AG09319 (cell line): ENCODE results near the gene ADAMTSL3.

Experiments
- DNase-seq: peaks from one replicate; pipeline ENCODE4 v3.0.0-alpha.2; 2010; ENCODE audit warnings: low read depth; ENCODE audit errors: extremely low read depth
- CTCF ChIP-seq: IDR thresholded peaks from 2 replicates; pipeline ENCODE4 v1.5.1; 2011; ENCODE audit warnings: low read depth, mild to moderate bottlenecking, inconsistent platforms, low read length, moderate library complexity

Gene ADAMTSL3

GRCh38 chr15:83917432-83917831, 263.5 kb downstream of the ADAMTSL3 start:
- no peak for TF ChIP-seq CTCF
- no peak for DNase-seq

- no peak for DNase-seq
- TF ChIP-seq CTCF = no peak
These were observed 264.1 kb downstream of the ADAMTSL3 start for GRCh38 chr15:83918011-83918410.

GRCh38 chr15:83919319-83919830, 265.5 kb downstream of the ADAMTSL3 start:
- DNase-seq = no peak
- no peak for TF ChIP-seq CTCF

GRCh38 chr15:83919978-83920510, 266.1 kb downstream of the ADAMTSL3 start:
- TF ChIP-seq CTCF = no peak
- no peak for DNase-seq

GRCh38 chr15:83922649-83923294, 268.8 kb downstream of the ADAMTSL3 start:
- DNase-seq = no peak
- no peak for TF ChIP-seq CTCF

GRCh38 chr15:83926116-83926515, 272.2 kb downstream of the ADAMTSL3 start:
- no peak for TF ChIP-seq CTCF
- no peak for DNase-seq

- TF ChIP-seq CTCF = no peak
- no peak for DNase-seq
These were observed 273.9 kb downstream of the ADAMTSL3 start for GRCh38 chr15:83927704-83928391.
